IMR-90 (cell line): Measurements from ENCODE around the gene TNFRSF14. TPM values are rescaled to one million over a fixed set of nuclear protein-coding genes. Genes with fewer than 3 reads are reported as not detected.
"Not testable (repeated sequence)": the region's sequence is repeated elsewhere in the genome, so short reads cannot be mapped to it uniquely, and the experiment has no call there.

Source experiments
- ATAC-seq: fragments of 200-7000 bp; cut with Tn5 transposase; 2 replicates; pipeline ENCODE4 v1.9.1; 2020; ENCODE audit warnings: low read depth, mild to moderate bottlenecking, moderate library complexity
- BruUV-seq: library from RNA; stranded (reverse); fragments of 400-500 nt; replicated peaks from 2 replicates; lab custom pipeline; 2021; lab: Mats Ljungman, UMichigan
- CTCF ChIA-PET: fragments of 300-600 bp; formaldehyde crosslinking; extraction: SDS; loops from one replicate; lab custom pipeline; 2021; ENCODE audit warnings: antibody characterized with exemption; lab: Yijun Ruan, JAX
- POLR2A ChIA-PET: fragments of 300-600 bp; sonication (Branson Sonifier 250); formaldehyde crosslinking; loops from one replicate; lab custom pipeline; 2022; ENCODE audit warnings: antibody characterized with exemption; ENCODE audit not compliant: unreplicated experiment; lab: Charles Lee
- DNase-seq: peaks from one replicate; pipeline ENCODE4 v3.0.0; 2013
- H2AFZ ChIP-seq: replicated peaks from 2 replicates; pipeline ENCODE3; 2013; ENCODE audit warnings: low read length, mild to moderate bottlenecking; ENCODE audit not compliant: poor library complexity
- H2AK5ac ChIP-seq: 2 replicates; pipeline ENCODE4 v1.6.1; 2013; ENCODE audit warnings: low read depth, low read length, inconsistent platforms
- H2AK9ac ChIP-seq: replicated peaks from 2 replicates; pipeline ENCODE3; 2013; ENCODE audit warnings: mild to moderate bottlenecking, low read depth, low read length, moderate library complexity; ENCODE audit not compliant: poor library complexity
- H2BK120ac ChIP-seq: 2 replicates; pipeline ENCODE4 v1.6.1; 2013; ENCODE audit warnings: low read depth, low read length, inconsistent platforms
- H2BK15ac ChIP-seq: 3 replicates; pipeline ENCODE4 v1.6.1; 2013; ENCODE audit warnings: low read depth, low read length, inconsistent platforms
- H2BK20ac ChIP-seq: 2 replicates; pipeline ENCODE4 v1.6.1; 2013; ENCODE audit warnings: low read depth, mild to moderate bottlenecking, inconsistent platforms, low read length, moderate library complexity
- H2BK5ac ChIP-seq: 2 replicates; pipeline ENCODE4 v1.6.1; 2013; ENCODE audit warnings: mild to moderate bottlenecking, low read depth, low read length, inconsistent platforms; ENCODE audit not compliant: poor library complexity, severe bottlenecking
- H3K14ac ChIP-seq: replicated peaks from 2 replicates; pipeline ENCODE4 v1.6.1; 2013; ENCODE audit warnings: low read depth, low read length, inconsistent platforms
- H3K18ac ChIP-seq: 2 replicates; pipeline ENCODE4 v1.6.1; 2013; ENCODE audit warnings: low read depth, low read length, control low read depth
- H3K23ac ChIP-seq: 2 replicates; pipeline ENCODE4 v1.6.1; 2013; ENCODE audit warnings: low read depth, low read length, inconsistent platforms
- H3K27ac ChIP-seq: 2 replicates; pipeline ENCODE4 v1.5.1; 2013; ENCODE audit warnings: mild to moderate bottlenecking, control low read depth, low read length; ENCODE audit not compliant: insufficient read depth
- H3K27me3 ChIP-seq: 2 replicates; pipeline ENCODE4 v1.6.1; 2013; ENCODE audit warnings: low read length; ENCODE audit not compliant: control insufficient read depth, insufficient read depth
- H3K36me3 ChIP-seq: 2 replicates; pipeline ENCODE4 v1.6.1; 2013; ENCODE audit warnings: low read length, mixed read lengths; ENCODE audit not compliant: control insufficient read depth, insufficient read depth
- H3K4ac ChIP-seq: 2 replicates; pipeline ENCODE4 v1.6.1; 2013; ENCODE audit warnings: low read depth, low read length, inconsistent platforms
- H3K4me1 ChIP-seq: 2 replicates; pipeline ENCODE4 v1.6.1; 2013; ENCODE audit warnings: low read length, mixed read lengths; ENCODE audit not compliant: control insufficient read depth, insufficient read depth
- H3K4me2 ChIP-seq: 2 replicates; pipeline ENCODE4 v1.6.1; 2013; ENCODE audit warnings: low read depth, mild to moderate bottlenecking, control low read depth, low read length, moderate library complexity
- H3K4me3 ChIP-seq: 2 replicates; pipeline ENCODE4 v1.5.1; 2013; ENCODE audit warnings: low read depth, mild to moderate bottlenecking, control low read depth, low read length, moderate library complexity; ENCODE audit not compliant: insufficient read depth
- H3K56ac ChIP-seq: 2 replicates; pipeline ENCODE4 v1.6.1; 2013; ENCODE audit warnings: low read length, inconsistent platforms; ENCODE audit not compliant: insufficient read depth; ENCODE audit errors: extremely low read depth
- H3K79me1 ChIP-seq, 2 experiments: 2 replicates each; pipeline ENCODE4 v1.6.1; 2013; ENCODE audit warnings: low read length in 2 of 2, inconsistent platforms in 1 of 2, low read depth in 1 of 2
- H3K9ac ChIP-seq: 2 replicates; pipeline ENCODE4 v1.6.1; 2013; ENCODE audit warnings: low read depth, low read length, control low read depth
- H3K9me1 ChIP-seq: 2 replicates; pipeline ENCODE4 v1.6.1; 2013; ENCODE audit warnings: low read length, inconsistent platforms; ENCODE audit not compliant: insufficient read depth
- H3K9me3 ChIP-seq: 2 replicates; pipeline ENCODE4 v1.6.1; 2013; ENCODE audit warnings: low read length; ENCODE audit not compliant: control insufficient read depth, insufficient read depth
- H4K20me1 ChIP-seq: 2 replicates; pipeline ENCODE4 v1.6.1; 2013; ENCODE audit warnings: low read length, inconsistent platforms; ENCODE audit not compliant: insufficient read depth
- H4K5ac ChIP-seq: 2 replicates; pipeline ENCODE4 v1.6.1; 2013; ENCODE audit warnings: mild to moderate bottlenecking, low read depth, low read length, control low read depth
- H4K8ac ChIP-seq, 2 experiments: 2 replicates each; pipeline ENCODE4 v1.6.1; 2013; ENCODE audit warnings: low read depth in 2 of 2, low read length in 2 of 2, control low read depth in 1 of 2, inconsistent platforms in 1 of 2
- H4K91ac ChIP-seq: 2 replicates; pipeline ENCODE4 v1.6.1; 2013; ENCODE audit warnings: low read depth, low read length, inconsistent platforms; ENCODE audit not compliant: insufficient read depth
- WGBS, 2 experiments: methylation state at CpG; one replicate each; pipeline versions ENCODE4 v1.1.5 to v1.1.7; 2013; ENCODE audit warnings: missing lambda C conversion rate in 2 of 2; ENCODE audit not compliant: insufficient read length in 1 of 2; ENCODE audit errors: extremely low coverage in 2 of 2; 5-methylcytosine and 5-hydroxymethylcytosine counted together
- dilution Hi-C: fragments of 300-500 bp; cut with HindIII; formaldehyde crosslinking; loops from one replicate; pipeline ENCODE4 v1.14.3; 2018; ENCODE audit warnings: low sequenced_read_pairs; ENCODE audit not compliant: unreplicated experiment
- in situ Hi-C: fragments of 300-500 bp; cut with MboI; formaldehyde crosslinking; loops from 3 replicates; pipeline ENCODE4 v1.14.3; 2019; ENCODE audit warnings: low sequenced_read_pairs, inconsistent platforms, mixed read lengths
- intact Hi-C: fragments of 100-400 bp; cut with micrococcal nuclease; formaldehyde crosslinking; loops from 2 replicates; pipeline ENCODE4 v1.10.0; 2022
- polyA plus RNA-seq, 3 experiments: library from polyadenylated mRNA; depleted of rRNA; stranded (reverse); fragments of >200 nt; gene quantifications; 2 replicates each; pipeline ENCODE4 v1.2.3, GENCODE V29; 2012; ENCODE audit warnings: low replicate concordance in 1 of 3
- total RNA-seq: library from RNA; depleted of rRNA; stranded (reverse); fragments of >200 nt; gene quantifications from 2 replicates; pipeline ENCODE4 v1.2.3, GENCODE V29; 2012

TNFRSF14 gene
- total and polyA plus RNA-seq, 2 of the 4 experiments (the other 2 are of a cell fraction), result 1.3 to 4.2 TPM

DNA sequence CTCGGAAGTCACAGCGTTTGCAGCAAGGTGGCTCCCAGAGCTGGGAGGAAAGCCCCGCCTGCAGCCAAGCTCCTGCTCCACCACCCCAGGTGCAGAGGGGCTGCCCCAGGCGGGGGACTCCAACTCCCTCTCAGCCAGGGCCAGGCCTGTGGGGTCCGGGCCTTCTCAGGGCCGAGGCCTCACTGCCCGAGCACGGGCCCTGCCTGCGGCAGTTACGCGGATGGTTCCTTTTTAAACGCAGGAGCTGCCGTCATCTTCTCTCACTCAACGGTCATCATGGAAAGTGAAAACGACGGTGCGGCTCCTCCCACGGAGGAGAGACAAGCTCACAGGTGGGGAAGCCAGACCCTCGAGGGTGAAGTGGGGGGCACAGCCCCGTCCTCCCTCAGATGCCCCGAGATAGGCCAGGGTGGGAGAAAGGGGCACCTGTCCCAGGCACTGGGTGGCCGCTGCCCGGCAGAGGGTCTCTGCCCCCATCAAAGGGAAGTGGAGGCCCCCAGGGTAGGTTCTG, 21.4 kb downstream of the TNFRSF14 start:
- H4K5ac ChIP-seq, BruUV-seq, H3K14ac ChIP-seq, H3K27ac ChIP-seq, dilution Hi-C loops, H3K79me1 ChIP-seq, H3K18ac ChIP-seq, H4K8ac ChIP-seq, H2BK5ac ChIP-seq, DNase-seq, H4K20me1 ChIP-seq, H2AFZ ChIP-seq, H2AK9ac ChIP-seq, H3K36me3 ChIP-seq, H3K4me2 ChIP-seq, H3K56ac ChIP-seq, intact Hi-C loops, H2AK5ac ChIP-seq, H2BK120ac ChIP-seq, H2BK20ac ChIP-seq, H4K91ac ChIP-seq, H3K9me1 ChIP-seq, in situ Hi-C loops, H3K23ac ChIP-seq, H3K4me1 ChIP-seq, POLR2A ChIA-PET, CTCF ChIA-PET, H3K4ac ChIP-seq, H3K9ac ChIP-seq, H3K9me3 ChIP-seq, H2BK15ac ChIP-seq, ATAC-seq, H3K4me3 ChIP-seq: not testable (repeated sequence)
- WGBS, 2 experiments, result no CpG with 5 or more reads among the region's 23 CpGs
- H3K27me3 ChIP-seq, result peaks cover 20% of the 10 kb centered on the region
